Prostate gland (tissue), 2 donors: ENCODE data around the gene GDF7.

Source experiments
- CTCF ChIP-seq, 4 experiments: fragments of 200-600 bp in 2 of 4; fragments of 450-650 bp in 2 of 4; sonication (generic) in 2 of 4; IDR thresholded peaks; 1 replicate in 3 of 4; 2 replicates in 1 of 4; pipeline ENCODE4 v1.5.1; 2016 to 2019; ENCODE audit warnings: antibody characterized with exemption in 4 of 4, mild to moderate bottlenecking in 2 of 4, moderate library complexity in 2 of 4
- POLR2A ChIP-seq: fragments of 450-650 bp; IDR thresholded peaks from one replicate; pipeline ENCODE4 v1.6.1; 2016; ENCODE audit warnings: antibody characterized with exemption, mild to moderate bottlenecking

GRCh38 chr2:20647211-20647610 lies 19.7 kb upstream of the GDF7 start:
- TF ChIP-seq POLR2A (no peak), CTCF (IDR thresholded peaks at IDR 0.05) (no peak)
